Stomach (tissue), 9 donors: ENCODE results near the gene ZNF530. TPM values are rescaled to one million over a fixed set of nuclear protein-coding genes. Genes with fewer than 3 reads are reported as not detected.

Experiments used
- DNase-seq, 2 donors: peaks; one replicate each; pipeline versions ENCODE4 v3.0.0 to v3.0.0-alpha.2; 2013 to 2019
- H3K27ac ChIP-seq, 5 donors: fragments of 200-600 bp in 4 of 5; sonication (generic) in 4 of 5; one replicate each; pipeline ENCODE4 v1.5.1; 2013 to 2019; ENCODE audit warnings: mild to moderate bottlenecking in 1 of 5, moderate library complexity in 1 of 5
- H3K27me3 ChIP-seq, 3 donors: fragments of 200-600 bp; sonication (generic); one replicate each; pipeline ENCODE4 v1.5.1; 2017 to 2019; ENCODE audit warnings: mixed run types in 1 of 3
- H3K36me3 ChIP-seq, 4 donors: fragments of 200-600 bp; sonication (generic); 1 replicate in 3 of 4; 2 replicates in 1 of 4; pipeline ENCODE4 v1.5.1; 2016 to 2019
- H3K4me1 ChIP-seq, 4 donors: fragments of 200-600 bp; sonication (generic); one replicate each; pipeline ENCODE4 v1.5.1; 2016 to 2019
- H3K4me3 ChIP-seq, 4 donors: fragments of 200-600 bp; sonication (generic) in 3 of 4; one replicate each; pipeline ENCODE4 v1.5.1; 2016 to 2019; ENCODE audit warnings: mild to moderate bottlenecking in 1 of 4
- H3K9me3 ChIP-seq, 4 donors: fragments of 200-600 bp; sonication (generic); one replicate each; pipeline ENCODE4 v1.5.1; 2016 to 2019
- EP300 ChIP-seq: sonication (generic); formaldehyde crosslinking; IDR thresholded peaks from one replicate; pipeline ENCODE4 v1.6.1; 2017; ENCODE audit warnings: antibody characterized with exemption
- POLR2A ChIP-seq, 4 donors: fragments of 450-650 bp; IDR thresholded peaks; one replicate each; pipeline ENCODE4 v1.6.1; 2016; ENCODE audit warnings: antibody characterized with exemption in 4 of 4, control low read depth in 2 of 4, mild to moderate bottlenecking in 1 of 4, moderate library complexity in 1 of 4
- POLR2AphosphoS5 ChIP-seq, 3 donors: sonication (generic); formaldehyde crosslinking; IDR thresholded peaks; one replicate each; pipeline ENCODE4 v1.6.1; 2016; ENCODE audit warnings: antibody characterized with exemption in 3 of 3
- WGBS, 5 donors: extraction: QIAGEN DNeasy Blood & Tissue Kit in 3 of 5; methylation state at CpG; one replicate each; pipeline versions ENCODE4 v1.1.5 to v1.1.7; 2013 to 2018; 5-methylcytosine and 5-hydroxymethylcytosine counted together
- intact Hi-C: fragments of 100-400 bp; cut with DNase I; formaldehyde crosslinking; loops from one replicate; pipeline ENCODE4 v1.15.1; 2023; ENCODE audit warnings: low total_unique reads
- polyA plus RNA-seq, 3 donors: library from polyadenylated mRNA; stranded (reverse); fragments of 200-250 nt; gene quantifications; one replicate each; pipeline ENCODE4 v1.2.3, GENCODE V29; 2013
- total RNA-seq, 5 donors: library from RNA; depleted of rRNA; stranded (reverse); fragments of >200 nt; gene quantifications; one replicate each; pipeline versions ENCODE4 v1.1.0 to v1.2.3, GENCODE V29; 2014 to 2016
- TF ChIP-seq, protein P1 (sequence below), 7 experiments: fragments of 450-650 bp in 4 of 7; fragments of 200-600 bp in 3 of 7; sonication (generic) in 3 of 7; IDR thresholded peaks; one replicate each; pipeline ENCODE4 v1.5.1; 2016 to 2019; ENCODE audit warnings: antibody characterized with exemption in 7 of 7, control low read depth in 2 of 7, mild to moderate bottlenecking in 1 of 7
- donor health status: healthy with polysubstance abuse.
- donor health status: Bipolar disorder and iron deficiency.
- donor health status: healthy.

ZNF530 gene
- total and polyA plus RNA-seq, 8 donors: 0.81 to 6.4 (median 2.2) TPM; not detected in 2

DNA sequence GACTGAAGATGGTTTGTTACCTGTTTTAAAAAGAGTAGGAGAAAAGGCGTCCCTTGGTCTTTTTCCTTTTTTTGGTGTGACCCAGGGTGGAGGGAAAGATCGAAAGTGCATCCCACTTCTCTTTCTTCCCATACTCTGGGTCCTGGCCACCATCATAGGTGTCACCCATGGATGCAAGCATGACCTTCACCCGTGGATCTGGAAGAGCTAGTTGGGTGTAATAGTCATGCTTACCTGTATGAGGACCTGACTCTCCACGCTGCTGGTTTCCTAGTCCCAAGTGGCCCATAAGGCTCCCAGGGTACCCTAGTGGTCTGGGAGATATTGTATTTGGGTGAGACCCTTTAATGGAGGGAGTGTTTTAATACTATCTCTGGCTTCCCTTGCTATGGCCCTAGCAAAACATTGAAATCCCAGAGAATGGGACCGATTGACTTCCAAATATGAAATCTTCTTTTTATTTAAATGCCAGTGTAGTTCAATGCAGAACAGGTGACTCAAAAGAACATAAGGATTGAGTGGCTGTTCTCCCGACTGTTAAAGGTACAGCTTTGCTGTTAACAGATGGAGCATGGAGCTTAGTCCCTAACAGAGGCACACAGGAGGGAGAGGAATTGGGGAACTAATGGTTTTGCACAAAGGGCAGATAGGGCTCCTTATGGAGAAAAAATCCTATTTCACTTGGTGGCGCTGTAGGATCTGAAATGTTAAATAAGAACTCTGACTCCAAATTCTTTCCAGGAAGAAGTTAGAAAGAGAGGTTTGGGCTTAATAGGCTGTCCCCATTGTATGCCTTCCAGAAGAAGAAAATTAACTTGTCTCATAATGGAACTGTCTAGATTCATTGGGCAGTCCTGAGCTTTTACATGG is 33.1 kb upstream of the ZNF530 start:
- Histone ChIP-seq H3K4me1 (no peaks in the 10 kb centered on the region), H3K9me3 (peaks cover 56 to 100% (median 93%) of the 10 kb centered on the region in 4 donors), H3K36me3 (peaks cover 0 to 14% (median 4%) of the 10 kb centered on the region in 4 donors), H3K4me3 (no peak overlapping the region), H3K27me3 (no peaks in the 10 kb centered on the region), H3K27ac (no peak overlapping the region)
- intact Hi-C loops: no loop called here
- DNase-seq: no peak
- WGBS, 5 donors: 56 to 62% (median 61%) methylated on average over 7 of the region's 7 CpGs
- TF ChIP-seq POLR2AphosphoS5 (IDR thresholded peaks at IDR 0.05) (no peak), EP300 (no peak), POLR2A (IDR thresholded peaks at IDR 0.05) (no peak)
- TF ChIP-seq, protein P1, sequence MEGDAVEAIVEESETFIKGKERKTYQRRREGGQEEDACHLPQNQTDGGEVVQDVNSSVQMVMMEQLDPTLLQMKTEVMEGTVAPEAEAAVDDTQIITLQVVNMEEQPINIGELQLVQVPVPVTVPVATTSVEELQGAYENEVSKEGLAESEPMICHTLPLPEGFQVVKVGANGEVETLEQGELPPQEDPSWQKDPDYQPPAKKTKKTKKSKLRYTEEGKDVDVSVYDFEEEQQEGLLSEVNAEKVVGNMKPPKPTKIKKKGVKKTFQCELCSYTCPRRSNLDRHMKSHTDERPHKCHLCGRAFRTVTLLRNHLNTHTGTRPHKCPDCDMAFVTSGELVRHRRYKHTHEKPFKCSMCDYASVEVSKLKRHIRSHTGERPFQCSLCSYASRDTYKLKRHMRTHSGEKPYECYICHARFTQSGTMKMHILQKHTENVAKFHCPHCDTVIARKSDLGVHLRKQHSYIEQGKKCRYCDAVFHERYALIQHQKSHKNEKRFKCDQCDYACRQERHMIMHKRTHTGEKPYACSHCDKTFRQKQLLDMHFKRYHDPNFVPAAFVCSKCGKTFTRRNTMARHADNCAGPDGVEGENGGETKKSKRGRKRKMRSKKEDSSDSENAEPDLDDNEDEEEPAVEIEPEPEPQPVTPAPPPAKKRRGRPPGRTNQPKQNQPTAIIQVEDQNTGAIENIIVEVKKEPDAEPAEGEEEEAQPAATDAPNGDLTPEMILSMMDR (IDR thresholded peaks at IDR 0.05): no peak

DNA sequence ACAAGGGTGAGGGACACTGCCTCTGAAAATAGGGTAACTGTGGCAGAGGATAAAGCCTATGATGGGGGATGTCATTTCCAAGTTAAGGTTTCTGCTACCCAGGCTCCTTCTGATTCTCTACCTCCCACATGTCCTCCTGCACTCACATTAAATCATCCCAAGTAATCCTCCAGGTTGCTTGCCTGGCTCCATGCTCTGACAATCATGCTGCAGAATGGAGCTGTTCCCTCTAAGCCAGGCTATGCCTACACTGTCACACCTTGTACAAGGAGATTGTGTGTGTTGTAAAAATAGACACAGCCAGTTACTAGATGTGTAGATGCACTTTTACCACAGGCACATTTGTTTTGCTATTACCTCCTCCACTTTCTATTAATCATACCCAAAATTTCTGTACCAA is 29.0 kb upstream of the ZNF530 start:
- Histone ChIP-seq H3K27me3 (no peaks in the 10 kb centered on the region), H3K36me3 (peaks cover 34 to 55% (median 44%) of the 10 kb centered on the region in 4 donors), H3K4me1 (no peaks in the 10 kb centered on the region), H3K4me3 (no peak overlapping the region), H3K9me3 (peaks cover 86 to 100% (median 100%) of the 10 kb centered on the region in 4 donors), H3K27ac (no peak overlapping the region)
- no peak for TF ChIP-seq POLR2AphosphoS5 (IDR thresholded peaks at IDR 0.05)
- TF ChIP-seq EP300: no peak
- TF ChIP-seq, protein P1 (IDR thresholded peaks at IDR 0.05): no peak
- no peak for TF ChIP-seq POLR2A (IDR thresholded peaks at IDR 0.05)
- DNase-seq: no peak
- intact Hi-C loops: no loop called here

DNA sequence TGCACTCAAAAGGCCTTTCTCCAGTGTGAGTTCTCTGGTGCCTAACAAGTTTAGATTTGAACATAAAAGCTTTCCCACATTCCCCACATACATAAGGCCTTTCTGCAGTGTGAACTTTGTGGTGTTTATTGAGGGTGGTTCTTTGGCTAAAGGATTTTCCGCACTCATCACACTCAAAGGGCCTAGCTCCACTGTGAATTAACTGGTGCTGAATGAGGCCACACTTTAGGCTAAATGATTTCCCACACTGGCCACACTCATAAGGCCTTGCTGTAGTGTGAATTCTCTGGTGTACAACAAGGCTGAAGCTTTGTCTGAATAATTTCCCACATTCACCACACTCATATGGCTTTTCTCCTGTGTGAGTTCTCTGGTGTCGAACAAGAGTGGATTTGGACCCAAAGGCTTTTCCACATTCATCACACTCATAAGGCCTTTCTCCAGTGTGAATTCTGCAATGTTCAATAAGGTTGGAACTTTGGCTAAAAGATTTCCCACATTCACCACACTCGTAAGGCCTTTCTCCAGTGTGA is 27.2 kb upstream of the ZNF530 start:
- no peak overlapping the region for H3K27ac ChIP-seq
- 95 to 99% (median 98%) methylated on average over 3 of the region's 3 CpGs for WGBS, 5 donors

DNA sequence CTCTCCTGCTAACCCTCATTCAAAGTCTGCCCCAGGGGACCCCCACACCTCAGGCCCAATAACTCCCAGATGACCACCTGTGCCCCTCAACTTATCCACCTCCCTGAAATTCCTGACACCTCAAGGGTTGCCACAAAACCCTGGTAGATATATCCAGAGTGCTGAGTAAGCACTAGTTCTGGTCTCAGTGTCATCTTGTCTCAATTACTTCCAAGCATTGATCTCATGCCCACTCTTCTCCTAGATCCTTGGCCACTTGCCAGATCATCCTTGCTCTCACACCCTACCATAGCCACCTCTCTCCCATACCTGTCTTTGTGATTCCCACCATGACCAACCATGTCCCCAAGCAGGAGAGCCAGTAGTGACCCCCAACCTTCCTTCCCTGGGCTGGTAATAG is 23.0 kb upstream of the ZNF530 start:
- Histone ChIP-seq H3K36me3 (peaks cover 37 to 59% (median 53%) of the 10 kb centered on the region in 4 donors), H3K4me3 (no peak overlapping the region), H3K9me3 (peaks cover 48 to 67% (median 63%) of the 10 kb centered on the region in 4 donors), H3K4me1 (peaks cover 6 to 18% (median 14%) of the 10 kb centered on the region in 4 donors), H3K27me3 (no peaks in the 10 kb centered on the region), H3K27ac (no peak overlapping the region)
- intact Hi-C loops: no loop called here
- no peak for DNase-seq
- TF ChIP-seq, protein P1 (IDR thresholded peaks at IDR 0.05): no peak
- no peak for TF ChIP-seq EP300
- TF ChIP-seq POLR2AphosphoS5 (IDR thresholded peaks at IDR 0.05): no peak
- TF ChIP-seq POLR2A (IDR thresholded peaks at IDR 0.05): no peak

More for the DNA sequence above, 27.2 kb upstream of the ZNF530 start:
- H3K36me3 ChIP-seq: peaks cover 37 to 73% (median 57%) of the 10 kb centered on the region in 4 donors
- TF ChIP-seq, protein P1 (IDR thresholded peaks at IDR 0.05): no peak
- TF ChIP-seq EP300 (no peak), POLR2A (IDR thresholded peaks at IDR 0.05) (no peak), POLR2AphosphoS5 (IDR thresholded peaks at IDR 0.05) (no peak)
- H3K9me3 ChIP-seq: peaks cover 79 to 100% (median 99%) of the 10 kb centered on the region in 4 donors
- H3K27me3 ChIP-seq: no peaks in the 10 kb centered on the region
- intact Hi-C loops: no loop called here
- H3K4me1 ChIP-seq: peaks cover 0 to 2% (median under 1%) of the 10 kb centered on the region in 4 donors
- DNase-seq: no peak
- H3K4me3 ChIP-seq: no peak overlapping the region
